Erythroblast (primary cell): Measurements from ENCODE around the gene NR1H4.

Experiments used
- GATA1 ChIP-seq: IDR thresholded peaks from 2 replicates; pipeline ENCODE4 v1.6.1; 2011; ENCODE audit warnings: low read depth, mild to moderate bottlenecking, control low read depth, low read length, moderate library complexity
- POLR2A ChIP-seq: IDR thresholded peaks from 2 replicates; pipeline ENCODE4 v1.6.1; 2011; ENCODE audit warnings: mild to moderate bottlenecking, low read length

DNA sequence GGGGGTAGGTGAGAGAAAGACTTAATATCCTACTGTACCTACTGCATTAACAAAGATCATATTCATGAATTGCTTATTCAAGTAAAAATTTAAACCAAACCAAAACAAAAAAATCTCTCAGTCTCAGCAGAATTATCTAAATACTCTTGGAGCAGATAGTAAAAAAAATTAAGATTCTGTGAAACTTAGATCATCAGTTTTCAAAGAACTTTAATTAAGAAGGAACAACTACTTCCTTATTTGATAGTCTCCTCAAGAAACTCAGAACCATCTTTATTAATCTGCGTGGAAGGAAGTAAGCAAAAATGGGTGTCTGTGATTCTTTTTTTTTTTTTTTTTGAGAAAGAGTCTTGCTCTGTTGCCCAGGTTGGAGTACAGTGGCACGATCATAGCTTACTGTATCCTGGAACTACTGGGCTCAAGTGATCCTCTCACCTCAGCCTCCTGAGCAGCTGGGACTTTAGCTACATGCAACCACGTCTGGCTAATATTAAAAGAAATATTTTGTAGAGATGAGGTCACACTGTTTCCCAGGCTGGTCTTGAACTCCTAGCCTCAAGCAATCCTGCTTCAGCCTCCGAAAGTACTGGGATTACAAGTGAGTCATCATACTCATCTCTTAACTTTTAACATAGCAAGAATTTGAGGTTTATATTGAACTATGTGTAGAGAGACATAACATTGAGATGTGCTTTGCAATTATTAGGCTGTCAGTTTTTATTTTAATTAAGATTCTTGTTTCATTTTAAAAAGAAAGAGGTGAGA lies 137.2 kb downstream of the NR1H4 start:
- TF ChIP-seq POLR2A = no peak
- no peak for TF ChIP-seq GATA1
